GM19395 (cell line): Measurements from ENCODE around the gene VKORC1L1.
"Not testable (repeated sequence)": the region's sequence is repeated elsewhere in the genome, so short reads cannot be mapped to it uniquely, and the experiment has no call there.

Experiments used
- ATAC-seq: cut with Tn5 transposase; IDR thresholded peaks from one replicate; pipeline ENCODE4 v1.9.1; 2021; ENCODE audit warnings: mild to moderate bottlenecking, moderate library complexity; ENCODE audit not compliant: unreplicated experiment

Gene VKORC1L1

DNA sequence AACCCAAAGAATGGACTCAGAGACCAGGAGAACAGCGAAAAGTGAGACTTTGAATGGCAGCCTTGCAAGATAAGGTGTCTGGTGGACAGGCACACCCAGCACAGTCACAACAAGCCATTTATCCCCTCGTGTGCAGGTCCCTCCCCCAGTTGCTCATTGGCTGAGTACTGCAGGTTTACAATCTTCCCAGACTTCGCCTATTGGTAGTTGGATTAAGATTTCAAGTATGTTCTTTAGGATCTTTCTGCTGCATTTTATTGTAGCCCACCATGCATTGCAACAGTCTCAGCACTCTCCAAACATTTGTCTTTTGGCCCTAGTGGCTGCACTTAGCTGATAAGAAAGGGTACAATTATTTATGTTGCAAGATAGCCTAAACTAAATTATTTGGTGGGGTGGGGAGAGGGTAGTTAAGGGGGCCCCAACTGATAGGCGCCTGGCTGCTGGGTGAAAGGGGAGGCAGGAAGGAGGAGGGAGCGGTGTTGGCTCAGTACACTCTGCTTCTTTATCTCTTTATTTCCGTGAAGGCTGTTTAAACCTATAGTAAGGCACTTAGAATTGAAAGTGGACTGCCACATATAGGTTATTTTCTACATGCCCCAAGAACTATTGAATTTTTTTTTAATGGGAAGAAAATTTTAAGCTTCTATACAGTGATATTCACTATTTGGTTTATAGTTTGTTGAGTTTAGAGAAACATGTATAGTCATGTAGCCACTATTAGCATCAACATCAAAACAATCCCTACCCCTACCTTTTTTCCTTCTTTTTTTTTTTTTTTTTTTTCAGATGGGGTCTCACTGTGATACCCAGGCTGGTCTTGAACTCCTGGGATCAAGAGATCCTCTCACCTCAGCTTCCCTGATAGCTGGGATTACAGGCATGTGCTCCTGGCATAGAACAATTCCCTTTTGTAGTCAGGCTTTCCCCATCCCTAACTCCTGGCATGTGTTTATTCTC is 54.9 kb downstream of the VKORC1L1 start:
- no peak for ATAC-seq

DNA sequence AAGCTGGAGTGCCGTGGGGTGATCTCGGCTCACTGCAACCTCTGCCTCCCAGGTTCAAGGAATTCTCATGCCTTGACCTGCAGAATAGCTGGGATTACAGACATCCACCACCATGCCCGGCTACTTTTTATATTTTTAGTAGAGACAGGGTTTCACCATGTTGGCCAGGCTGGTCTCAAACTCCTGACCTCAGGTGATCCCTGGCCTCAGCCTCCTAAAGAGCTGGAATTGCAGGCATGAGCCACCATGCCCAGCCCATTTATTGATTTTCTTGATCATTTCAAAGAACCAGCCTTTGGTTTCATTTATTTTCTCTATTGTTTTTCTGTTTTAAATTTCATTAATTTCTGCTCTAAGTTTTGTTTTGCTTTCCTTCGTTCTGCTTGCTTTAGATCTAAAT is 58.8 kb downstream of the VKORC1L1 start:
- ATAC-seq = no peak

DNA sequence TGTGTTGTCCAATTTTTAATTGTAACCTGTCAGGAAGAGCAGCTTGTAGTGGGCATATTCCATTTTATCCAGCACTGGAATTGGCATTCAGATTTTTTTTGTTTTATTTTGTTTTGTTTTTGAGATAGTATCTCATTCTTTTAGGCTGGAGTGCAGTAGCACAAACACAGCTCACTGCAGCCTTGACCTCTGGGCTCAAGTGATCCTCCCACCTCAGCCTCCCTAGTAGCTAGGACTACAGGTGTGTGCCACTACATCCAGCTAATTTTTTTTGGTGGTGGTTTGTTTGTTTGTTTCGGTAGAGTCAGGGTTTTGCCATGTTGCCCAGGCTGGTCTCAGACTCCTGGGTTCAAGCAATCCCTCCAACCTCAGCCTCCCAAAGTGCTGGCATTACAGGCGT is 64.4 kb downstream of the VKORC1L1 start:
- no peak for ATAC-seq

DNA sequence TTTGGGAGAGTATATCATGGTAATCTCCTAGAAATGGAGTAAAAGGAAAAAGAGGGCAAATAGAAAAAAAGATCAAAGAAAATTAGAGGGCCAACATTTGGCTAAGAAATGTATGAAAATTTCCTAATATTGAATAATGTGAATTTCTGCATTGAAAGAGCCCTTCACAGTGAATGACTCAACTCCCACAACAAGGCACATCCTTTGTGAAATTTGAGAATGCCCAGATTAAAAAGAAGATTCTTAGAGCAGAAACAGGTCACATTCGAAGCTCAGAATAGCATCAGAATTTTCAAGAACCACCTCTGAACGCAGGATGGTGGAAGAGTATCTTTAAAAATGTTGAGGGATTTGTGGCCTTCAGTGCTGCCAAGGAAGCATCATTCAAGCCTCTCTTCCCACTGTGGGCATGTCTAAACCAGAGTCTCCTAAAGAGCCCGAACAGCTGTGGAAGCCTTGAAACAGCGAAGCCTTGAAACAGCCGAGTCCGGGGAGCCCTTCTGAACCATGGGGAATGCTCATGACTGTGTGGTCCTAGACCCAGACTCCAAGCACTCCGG is 65.5 kb downstream of the VKORC1L1 start:
- ATAC-seq = no peak

DNA sequence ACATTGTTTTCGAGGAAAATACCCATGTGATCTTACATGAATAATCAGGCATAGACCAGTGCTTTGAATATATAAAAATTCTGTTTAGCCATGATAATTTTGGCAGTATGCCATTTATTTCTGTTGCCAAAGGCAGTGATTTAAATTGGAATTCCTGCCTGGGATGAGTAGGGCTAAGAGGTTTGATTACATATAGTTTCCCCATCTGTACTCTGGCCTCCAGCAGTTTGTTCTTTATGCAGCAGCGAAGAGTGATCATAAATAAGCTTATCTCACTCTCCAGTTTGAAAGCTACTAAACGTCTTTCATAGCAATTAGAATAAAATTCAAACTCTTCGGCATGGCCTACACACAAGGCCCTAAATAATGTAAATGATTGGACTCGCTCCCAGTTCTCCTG is 72.9 kb downstream of the VKORC1L1 start:
- ATAC-seq = not testable (repeated sequence)

DNA sequence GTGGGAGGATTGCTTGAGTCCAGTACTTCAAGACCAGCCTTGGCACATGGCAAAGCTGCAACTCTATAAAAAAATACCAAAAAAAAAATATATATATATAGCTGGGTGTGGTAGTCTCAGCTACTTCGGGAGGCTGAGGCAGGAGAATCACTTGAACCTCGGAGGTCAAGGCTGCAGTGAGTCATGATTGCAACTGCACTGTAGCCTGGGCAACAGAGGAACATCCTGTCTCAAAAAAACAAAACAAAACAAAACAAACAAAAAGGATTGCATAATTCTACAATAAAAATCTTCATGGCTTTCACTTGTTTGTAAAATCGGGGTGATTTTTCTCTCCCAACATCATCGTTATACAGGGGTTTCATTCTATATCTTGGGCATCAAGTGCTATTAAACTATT is 74.0 kb downstream of the VKORC1L1 start:
- no peak for ATAC-seq

DNA sequence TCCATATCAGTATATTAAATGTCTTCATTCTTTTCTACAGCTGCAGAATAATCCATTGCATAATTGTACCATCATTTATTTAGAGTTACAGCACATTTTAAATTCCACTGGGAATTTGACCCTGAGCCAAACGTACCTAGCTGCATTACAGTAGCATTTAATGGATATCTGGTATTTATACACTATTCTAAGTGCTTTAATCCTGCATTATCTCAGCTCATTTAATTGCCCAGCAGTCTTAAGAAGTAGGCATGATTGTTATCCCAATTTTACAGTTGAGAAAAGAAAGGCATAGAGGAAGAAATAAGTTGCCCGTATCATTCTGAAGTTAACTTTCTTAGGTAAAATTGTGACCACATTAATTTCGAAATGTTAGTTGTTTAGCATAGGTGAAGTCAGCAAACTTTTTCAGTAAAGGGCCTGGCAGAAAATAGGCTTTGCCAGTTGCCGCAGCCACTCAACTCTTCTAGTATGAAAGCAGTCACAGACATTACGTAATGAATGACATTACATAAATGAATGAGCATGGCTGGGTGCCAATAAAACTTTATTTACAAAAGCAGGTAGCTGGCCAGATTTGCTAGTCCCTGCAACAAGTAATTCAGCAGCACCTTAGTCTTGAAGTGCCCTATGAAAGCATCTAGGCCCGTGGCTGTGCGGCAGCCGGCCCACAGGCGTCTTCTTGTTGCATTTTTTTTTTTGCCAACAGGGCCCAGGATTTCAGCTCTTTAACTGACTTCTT is 79.1 kb downstream of the VKORC1L1 start:
- no peak for ATAC-seq

DNA sequence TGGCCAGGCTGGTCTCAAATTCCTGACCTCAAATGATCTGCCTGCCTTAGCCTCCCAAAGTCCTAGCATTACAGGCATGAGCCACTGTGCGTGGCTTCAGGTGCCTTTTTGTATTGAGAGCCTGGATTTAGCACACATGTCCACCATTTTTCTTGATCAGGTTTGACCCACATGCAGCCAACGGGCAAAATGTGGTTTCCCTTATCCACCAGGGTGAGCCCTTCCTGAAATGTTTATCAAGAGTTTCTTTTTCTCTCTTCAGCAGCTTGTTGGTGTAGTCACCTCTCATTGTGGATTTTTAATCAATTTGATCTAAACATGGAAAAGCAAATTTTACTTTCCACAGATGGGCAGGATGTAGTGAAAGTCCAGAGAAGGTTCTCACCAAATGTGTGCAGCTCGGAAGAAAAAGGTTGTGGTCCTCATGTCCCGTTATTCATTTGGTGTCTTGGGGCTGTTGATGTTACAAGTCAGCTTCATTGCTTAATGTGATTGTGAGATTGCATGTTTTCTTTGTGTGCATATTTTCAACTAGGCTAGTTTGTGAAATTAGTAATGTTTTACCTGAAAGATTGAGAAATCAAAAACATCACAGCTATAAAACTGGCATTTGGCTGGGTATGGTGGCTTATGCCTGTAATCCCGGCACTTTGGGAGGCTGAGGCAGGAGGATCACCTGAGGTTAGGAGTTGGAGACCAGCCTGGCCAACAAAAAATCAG is 80.3 kb downstream of the VKORC1L1 start:
- no peak for ATAC-seq

DNA sequence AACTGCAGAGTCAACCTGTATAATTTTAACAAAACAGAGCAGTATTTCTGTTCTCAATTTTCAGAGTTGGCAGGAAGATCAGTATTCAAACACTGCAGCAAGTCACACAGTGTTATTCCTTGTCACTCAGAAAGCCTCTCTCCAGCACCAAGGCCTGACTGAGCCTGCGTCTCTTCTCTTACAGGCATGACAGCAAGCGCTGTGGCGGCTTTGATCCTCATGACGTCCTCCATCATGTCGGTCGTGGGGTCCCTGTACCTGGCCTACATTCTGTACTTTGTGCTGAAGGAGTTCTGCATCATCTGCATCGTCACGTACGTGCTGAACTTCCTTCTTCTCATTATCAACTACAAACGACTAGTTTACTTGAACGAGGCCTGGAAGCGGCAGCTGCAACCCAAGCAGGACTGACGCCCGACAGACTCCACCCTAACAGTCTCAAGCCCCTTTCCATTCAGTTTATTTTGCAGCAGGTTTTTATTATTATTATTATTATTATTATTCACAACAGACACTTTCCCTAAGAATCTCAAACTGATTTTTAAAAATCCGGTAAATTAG is 81.1 kb downstream of the VKORC1L1 start:
- ATAC-seq = no peak

DNA sequence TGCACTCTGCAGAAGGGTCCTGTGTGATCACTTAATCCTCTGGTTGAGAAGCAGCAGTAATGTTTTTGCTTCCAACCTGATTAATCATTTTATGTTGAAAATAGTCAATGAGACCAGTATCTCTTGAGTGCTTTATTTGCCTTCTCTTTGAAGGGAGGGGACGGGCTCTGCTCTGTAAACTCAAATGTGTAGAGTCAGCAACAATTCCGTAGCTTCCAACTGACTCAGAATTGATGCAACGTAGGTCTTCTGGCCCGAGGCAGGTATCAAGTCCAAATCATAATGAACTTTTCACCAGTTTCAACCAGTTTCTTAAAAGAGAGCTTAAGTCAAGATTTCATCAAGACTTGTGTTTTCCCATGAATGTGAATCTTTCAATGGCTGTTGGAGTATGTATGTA is 82.8 kb downstream of the VKORC1L1 start:
- ATAC-seq = no peak

DNA sequence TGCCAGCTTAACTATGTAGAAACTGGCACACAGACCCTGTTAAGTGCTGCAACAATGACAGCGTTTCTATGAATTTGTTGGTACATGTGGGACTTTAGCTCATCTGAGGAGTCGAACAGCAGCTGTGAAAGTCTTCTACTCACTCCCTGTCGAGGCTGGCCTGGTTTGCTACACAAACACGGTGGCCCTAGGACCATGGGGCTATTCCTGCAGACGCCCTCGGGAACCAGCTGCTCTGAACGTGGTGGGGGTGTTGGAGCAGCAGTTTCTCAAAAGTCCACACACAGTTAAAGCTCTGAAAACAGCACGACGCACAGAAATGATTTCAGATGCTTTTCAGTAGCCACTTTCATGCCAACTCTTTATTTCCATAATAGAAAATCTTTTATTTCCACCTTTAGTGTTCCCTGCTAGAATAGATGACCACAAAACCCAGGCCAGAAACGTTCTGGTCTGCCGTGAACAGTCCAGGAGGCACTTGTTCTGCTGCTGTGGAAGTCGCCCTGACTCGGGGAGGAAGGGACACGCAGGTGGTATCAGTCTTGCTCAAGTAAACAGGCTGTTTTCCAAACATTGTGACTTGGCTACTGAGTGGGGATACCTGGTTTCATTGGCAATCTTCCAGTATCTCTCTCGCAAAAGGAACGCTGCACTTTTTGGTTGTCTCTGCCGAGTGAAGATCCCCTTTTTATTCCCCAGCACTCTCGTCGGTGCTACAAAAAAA is 87.6 kb downstream of the VKORC1L1 start:
- no peak for ATAC-seq

DNA sequence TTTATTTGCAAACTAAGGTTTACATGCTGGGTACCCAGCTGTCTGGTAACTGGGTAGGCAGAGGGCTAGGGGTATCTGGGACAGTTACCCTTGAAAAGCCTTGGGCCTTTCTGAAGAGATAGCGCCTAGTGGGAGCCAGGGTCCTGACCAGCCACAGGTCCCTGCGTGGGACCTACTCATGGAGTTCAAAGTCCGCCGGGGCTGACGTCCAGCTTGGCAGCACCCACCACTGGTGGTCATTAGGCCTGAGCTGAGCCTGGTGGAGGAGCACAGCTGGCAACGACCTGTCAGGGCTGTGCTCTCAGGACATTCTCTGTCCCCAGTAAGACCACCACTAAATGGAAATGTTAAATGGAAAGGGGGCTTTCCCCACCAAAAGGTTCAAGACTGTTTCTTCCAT is 89.2 kb downstream of the VKORC1L1 start:
- ATAC-seq = no peak

DNA sequence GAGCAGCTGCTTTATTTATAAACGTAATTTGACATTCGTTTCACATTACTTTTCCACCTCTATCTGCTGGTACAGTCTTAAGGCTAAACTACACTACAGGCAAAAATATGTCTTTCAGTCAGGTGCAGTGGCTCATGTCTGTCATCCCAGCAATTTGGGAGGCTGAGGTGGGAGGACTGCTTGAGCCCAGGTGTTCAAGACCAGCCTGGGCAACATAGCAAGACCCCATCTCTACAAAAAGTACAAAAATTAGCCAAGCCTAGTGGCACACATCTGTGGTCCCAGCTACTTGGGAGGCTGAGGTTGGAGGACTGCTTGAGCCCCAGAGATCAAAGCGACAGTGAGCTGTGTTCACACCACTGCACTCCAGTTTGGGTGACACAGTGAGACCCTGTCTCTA is 91.8 kb downstream of the VKORC1L1 start:
- ATAC-seq = not testable (repeated sequence)

DNA sequence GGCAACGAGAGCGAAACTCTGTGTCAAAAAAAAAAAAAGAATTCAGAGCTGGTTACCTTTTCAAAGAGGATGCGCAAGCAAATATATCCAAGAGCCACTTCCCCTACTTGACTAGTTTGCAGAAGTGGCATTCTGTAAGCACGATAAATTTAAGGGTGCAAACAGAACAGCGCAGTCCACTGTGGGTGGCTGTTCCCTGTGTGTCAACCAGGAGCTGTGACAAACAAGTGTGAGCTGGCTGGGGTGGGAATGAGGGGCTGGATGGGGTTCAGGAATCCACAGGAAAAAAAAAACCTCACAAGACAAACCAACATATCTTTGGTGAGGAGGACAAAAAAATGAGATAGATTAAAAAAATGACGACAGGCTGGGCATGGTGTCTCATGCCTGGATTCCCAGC is 93.3 kb downstream of the VKORC1L1 start:
- no peak for ATAC-seq

DNA sequence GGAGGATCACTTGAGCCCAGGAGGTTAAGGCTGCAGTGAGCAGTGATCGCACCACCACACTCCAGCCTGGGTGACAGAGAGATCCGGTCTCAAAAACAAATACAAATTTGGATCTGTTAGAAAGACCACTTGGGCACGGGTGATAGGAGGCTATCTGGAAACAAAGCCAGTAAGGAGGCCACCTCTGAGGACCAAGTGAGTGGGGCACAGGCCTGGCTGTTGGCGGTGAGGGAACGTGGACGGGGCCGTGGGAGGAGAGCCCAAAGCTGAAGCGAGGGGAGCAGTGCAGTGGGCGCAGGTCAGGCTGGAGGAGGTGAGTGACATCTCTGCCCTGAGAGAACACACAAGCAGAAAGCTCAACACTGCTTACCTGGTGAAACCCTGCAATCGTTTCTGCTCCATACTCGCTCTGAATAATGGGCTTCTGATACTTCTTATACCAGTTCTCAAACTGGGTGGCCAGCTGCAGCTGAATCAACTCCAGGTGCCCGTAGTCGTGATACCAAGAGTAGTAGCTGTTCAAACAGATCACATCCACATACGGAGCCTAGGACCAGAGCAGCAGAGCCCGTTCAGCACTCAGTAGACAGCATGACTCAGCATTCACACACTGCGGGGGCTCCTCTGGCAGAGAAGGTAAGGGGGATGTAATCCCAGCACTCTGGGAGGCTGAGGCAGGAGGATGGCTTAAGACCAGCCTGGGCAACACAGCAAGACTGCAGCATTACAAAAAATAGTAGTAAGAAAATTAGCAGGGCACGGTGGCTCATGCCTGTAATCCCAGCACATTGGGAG is 94.7 kb downstream of the VKORC1L1 start:
- ATAC-seq = no peak

DNA sequence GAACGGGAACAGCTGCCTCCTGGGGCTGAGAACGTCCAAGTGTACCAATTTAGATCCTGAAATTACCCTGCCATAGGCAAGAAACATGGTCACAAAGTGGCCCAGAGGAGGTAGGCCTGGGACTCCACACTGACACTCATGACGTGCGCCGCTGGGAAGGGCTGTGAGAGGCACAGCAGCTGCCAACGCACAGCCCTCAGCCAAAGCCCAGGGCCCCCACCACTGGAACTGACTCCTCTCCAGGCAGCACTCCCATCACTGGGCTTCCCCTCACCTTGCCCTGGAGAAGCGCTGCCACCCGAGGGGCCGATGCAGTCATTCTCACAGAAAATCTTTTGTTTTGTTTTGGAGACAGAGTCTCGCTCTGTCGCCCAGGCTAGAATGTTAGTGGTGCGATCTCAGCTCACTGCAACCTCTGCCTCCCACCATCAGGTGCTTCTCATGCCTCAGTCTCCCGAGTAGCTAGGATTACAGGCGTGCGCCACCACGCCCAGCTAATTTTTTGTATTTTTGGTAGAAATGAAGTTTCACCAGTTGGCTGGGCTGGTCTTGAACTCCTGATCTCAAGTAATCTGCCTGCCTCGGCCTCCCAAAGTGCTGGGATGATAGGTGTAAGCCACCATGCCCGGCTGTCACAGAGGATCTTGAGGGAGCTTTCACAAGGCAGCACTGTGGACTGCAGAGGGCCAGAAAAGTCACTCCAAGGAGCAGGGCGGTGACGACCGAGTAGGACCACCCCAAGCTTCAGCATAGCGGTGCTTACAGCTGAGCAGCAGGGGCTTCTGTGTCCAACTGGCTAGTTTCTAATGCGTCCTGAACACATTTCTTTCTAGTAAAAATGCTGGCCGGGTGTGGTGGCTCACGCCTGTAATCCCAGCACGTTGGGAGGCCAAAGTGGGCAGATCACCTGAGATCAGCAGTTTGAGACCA is 95.6 kb downstream of the VKORC1L1 start:
- no peak for ATAC-seq

DNA sequence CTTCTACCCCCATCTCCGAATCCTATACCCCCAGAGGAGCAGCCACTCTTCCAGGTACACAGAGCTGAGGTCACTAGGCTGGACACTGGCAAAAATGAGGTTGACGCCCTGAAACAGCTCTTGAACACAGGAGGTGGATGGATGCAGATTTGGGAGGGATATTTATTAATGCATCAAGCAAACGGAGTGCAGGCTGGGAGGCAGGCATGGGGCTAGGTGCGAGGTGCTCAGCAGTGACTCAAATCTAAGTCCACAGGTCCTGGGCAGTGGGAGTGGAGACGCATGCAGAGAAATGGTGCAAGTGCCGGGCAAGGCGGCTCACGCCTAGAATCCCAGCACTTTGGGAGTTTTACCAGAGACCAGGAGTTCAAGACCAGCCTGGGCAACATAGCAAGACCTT is 98.1 kb downstream of the VKORC1L1 start:
- no peak for ATAC-seq

DNA sequence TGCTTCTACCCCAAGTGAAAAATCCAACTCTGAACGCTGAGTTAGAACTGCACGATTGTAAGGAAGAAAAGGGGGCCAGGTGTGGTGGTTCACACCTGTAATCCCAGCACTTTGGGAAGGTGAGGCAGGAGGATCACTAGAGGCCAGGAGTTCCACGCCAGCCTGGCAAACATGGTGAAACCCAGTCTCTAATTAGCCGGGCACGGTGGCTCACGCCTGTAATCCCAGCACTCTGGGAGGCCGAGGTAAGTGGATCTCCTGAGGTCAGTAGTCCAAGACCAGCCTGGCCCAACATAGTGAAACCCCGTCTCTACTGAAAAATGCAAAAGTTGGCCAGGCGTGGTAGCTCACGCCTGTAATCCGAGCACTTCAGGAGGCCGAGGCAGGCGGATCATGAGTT is 100.1 kb downstream of the VKORC1L1 start:
- ATAC-seq = no peak
